ENCODE results near the gene ZNF217. TPM values are rescaled to one million over a fixed set of nuclear protein-coding genes. Genes with fewer than 3 reads are reported as not detected.
"Not testable (repeated sequence)": the region's sequence is repeated elsewhere in the genome, so short reads cannot be mapped to it uniquely, and the experiment has no call there.

The ZNF217 gene
- total and polyA plus RNA-seq, 4 donors = 6.0 to 32.6 (median 24.5) TPM

DNA sequence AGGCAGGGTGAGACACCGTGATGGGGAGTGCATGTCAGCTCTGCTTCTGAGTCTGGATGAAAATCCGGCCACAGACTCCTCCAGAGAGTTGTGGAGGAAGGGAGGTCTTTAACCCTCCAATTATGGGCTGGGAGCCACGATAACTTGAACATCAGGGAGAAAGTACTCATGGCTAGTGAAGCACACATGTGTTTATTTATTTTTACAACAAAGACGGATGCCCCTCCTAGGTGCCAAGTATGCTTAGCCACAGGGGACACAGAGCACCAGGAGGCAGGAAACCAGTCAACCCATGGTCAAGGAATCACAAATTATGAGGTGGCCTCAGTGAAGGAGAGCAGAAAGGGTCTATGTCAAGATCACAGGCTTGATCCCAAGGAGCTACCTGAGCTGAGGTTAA, 54.1 kb downstream of the ZNF217 start:
- TF ChIP-seq, protein P1, sequence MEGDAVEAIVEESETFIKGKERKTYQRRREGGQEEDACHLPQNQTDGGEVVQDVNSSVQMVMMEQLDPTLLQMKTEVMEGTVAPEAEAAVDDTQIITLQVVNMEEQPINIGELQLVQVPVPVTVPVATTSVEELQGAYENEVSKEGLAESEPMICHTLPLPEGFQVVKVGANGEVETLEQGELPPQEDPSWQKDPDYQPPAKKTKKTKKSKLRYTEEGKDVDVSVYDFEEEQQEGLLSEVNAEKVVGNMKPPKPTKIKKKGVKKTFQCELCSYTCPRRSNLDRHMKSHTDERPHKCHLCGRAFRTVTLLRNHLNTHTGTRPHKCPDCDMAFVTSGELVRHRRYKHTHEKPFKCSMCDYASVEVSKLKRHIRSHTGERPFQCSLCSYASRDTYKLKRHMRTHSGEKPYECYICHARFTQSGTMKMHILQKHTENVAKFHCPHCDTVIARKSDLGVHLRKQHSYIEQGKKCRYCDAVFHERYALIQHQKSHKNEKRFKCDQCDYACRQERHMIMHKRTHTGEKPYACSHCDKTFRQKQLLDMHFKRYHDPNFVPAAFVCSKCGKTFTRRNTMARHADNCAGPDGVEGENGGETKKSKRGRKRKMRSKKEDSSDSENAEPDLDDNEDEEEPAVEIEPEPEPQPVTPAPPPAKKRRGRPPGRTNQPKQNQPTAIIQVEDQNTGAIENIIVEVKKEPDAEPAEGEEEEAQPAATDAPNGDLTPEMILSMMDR (IDR thresholded peaks at IDR 0.05; ENCODE audit: control extremely low read depth, extremely low read depth) = no peak
- no peaks in the 10 kb centered on the region for H3K36me3 ChIP-seq (ENCODE audit: control insufficient read depth in 4 of 4, insufficient read depth in 4 of 4, low read length in 4 of 4)
- H3K4me1 ChIP-seq (ENCODE audit: control insufficient read depth in 5 of 5, insufficient read depth in 5 of 5, low read length in 5 of 5) = peaks cover 0 to 6% (median 0%) of the 10 kb centered on the region in 5 donors
- no peak overlapping the region for H3K27ac ChIP-seq (ENCODE audit: low read depth in 1 of 2, low read length in 1 of 2)
- ATAC-seq (ENCODE audit: insufficient read depth, low FRiP score) (no peak), DNase-seq (peak in 1 of 3 donors; percentile 32)
- H3K9ac ChIP-seq (ENCODE audit: insufficient read depth in 1 of 2, low read length in 2 of 2) = no peak overlapping the region
- 44 to 76% methylated on average over 4 of the region's 4 CpGs for WGBS, 2 donors
- H3K9me3 ChIP-seq (ENCODE audit: control insufficient read depth in 4 of 4, insufficient read depth in 3 of 4, low read length in 3 of 4) = no peaks in the 10 kb centered on the region
- no peaks in the 10 kb centered on the region for H3K27me3 ChIP-seq (ENCODE audit: control insufficient read depth in 3 of 3, insufficient read depth in 3 of 3, low read length in 2 of 3)
- H3K4me3 ChIP-seq = no peak overlapping the region

DNA sequence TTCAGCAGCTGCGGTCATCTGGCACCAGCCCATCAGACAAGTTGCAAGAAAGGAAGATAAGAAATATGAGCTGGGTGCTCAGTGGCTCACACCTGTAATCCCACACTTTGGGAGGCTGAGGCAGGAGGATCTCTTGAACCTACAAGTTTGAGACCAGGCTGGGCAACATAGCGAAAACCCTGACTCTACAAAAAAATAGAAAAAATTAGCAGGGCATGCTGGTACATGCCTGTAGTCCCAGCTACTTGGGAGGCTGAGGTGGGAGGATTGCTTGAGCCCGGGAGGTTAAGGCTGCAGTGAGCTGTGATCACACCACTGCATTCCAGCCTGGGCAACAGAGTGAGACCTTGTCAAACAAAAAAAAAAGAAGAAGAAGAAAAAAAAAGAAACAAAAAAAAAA, 57.3 kb downstream of the ZNF217 start:
- H3K36me3 ChIP-seq (ENCODE audit: control insufficient read depth in 4 of 4, insufficient read depth in 4 of 4, low read length in 4 of 4); ATAC-seq (ENCODE audit: insufficient read depth, low FRiP score); DNase-seq; H3K9me3 ChIP-seq (ENCODE audit: control insufficient read depth in 4 of 4, insufficient read depth in 3 of 4, low read length in 3 of 4); H3K9ac ChIP-seq (ENCODE audit: insufficient read depth in 1 of 2, low read length in 2 of 2); H3K4me3 ChIP-seq; H3K27me3 ChIP-seq (ENCODE audit: control insufficient read depth in 3 of 3, insufficient read depth in 3 of 3, low read length in 2 of 3); H3K27ac ChIP-seq (ENCODE audit: low read depth in 1 of 2, low read length in 1 of 2); H3K4me1 ChIP-seq (ENCODE audit: control insufficient read depth in 5 of 5, insufficient read depth in 5 of 5, low read length in 5 of 5): not testable (repeated sequence)
- 89 to 94% methylated on average over 3 of the region's 3 CpGs for WGBS, 2 donors

DNA sequence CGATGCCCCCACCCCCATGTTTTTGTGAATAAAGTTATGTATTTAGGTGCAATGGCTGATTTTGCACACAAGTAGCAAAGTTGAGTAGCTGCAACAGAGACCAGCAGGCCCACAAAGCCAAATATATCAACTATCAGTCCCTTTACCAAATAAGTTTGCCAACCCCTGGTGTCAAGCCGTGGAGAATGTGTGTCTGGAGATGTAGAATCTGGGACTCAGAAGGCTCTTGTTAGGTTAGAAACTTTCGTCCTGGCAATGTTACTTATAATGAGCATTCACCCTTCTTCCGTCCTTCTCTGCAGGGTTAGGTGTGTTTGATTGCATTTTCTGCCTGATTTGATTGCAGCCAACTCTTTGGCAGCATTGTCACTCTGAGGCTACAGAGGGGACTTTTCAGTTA, 57.8 kb downstream of the ZNF217 start:
- TF ChIP-seq, protein P1 (IDR thresholded peaks at IDR 0.05; ENCODE audit: control extremely low read depth, extremely low read depth) = no peak
- Histone ChIP-seq H3K27me3 (ENCODE audit: control insufficient read depth in 3 of 3, insufficient read depth in 3 of 3, low read length in 2 of 3) (no peaks in the 10 kb centered on the region), H3K4me1 (ENCODE audit: control insufficient read depth in 5 of 5, insufficient read depth in 5 of 5, low read length in 5 of 5) (peaks cover 0 to 6% (median 0%) of the 10 kb centered on the region in 5 donors), H3K36me3 (ENCODE audit: control insufficient read depth in 4 of 4, insufficient read depth in 4 of 4, low read length in 4 of 4) (no peaks in the 10 kb centered on the region), H3K27ac (ENCODE audit: low read depth in 1 of 2, low read length in 1 of 2) (no peak overlapping the region), H3K9ac (ENCODE audit: insufficient read depth in 1 of 2, low read length in 2 of 2) (no peak overlapping the region), H3K9me3 (ENCODE audit: control insufficient read depth in 4 of 4, insufficient read depth in 3 of 4, low read length in 3 of 4) (no peaks in the 10 kb centered on the region), H3K4me3 (no peak overlapping the region)
- DNase-seq (peak in 2 of 3 donors; percentile 54 to 74), ATAC-seq (ENCODE audit: insufficient read depth, low FRiP score) (no peak)
- 76 to 88% methylated on average over 4 of the region's 4 CpGs for WGBS, 2 donors

DNA sequence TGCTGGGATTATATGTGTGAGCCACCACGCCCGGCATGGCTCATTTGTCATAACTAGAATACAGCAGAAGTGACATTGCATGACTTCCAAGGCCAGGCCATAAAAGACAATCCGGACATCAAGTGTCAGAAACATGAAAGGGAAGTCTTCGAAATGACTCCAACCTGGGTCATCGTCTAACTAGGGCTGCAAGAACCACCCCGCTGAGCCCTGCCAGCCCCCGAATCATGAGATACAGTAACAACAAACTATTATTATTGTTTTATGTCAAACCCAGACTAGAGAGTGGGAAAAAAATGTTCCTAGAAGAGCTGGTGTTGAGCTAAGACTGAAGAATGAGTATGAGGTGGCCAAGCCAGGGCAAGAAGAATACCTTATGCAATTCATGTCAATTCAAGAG, 59.6 kb downstream of the ZNF217 start:
- no peak for DNase-seq

More for the DNA sequence above, 59.6 kb downstream of the ZNF217 start:
- 87% methylated on average over 7 of the region's 7 CpGs for WGBS, 2 donors
- Histone ChIP-seq H3K27me3 (ENCODE audit: control insufficient read depth in 3 of 3, insufficient read depth in 3 of 3, low read length in 2 of 3) (no peaks in the 10 kb centered on the region), H3K27ac (ENCODE audit: low read depth in 1 of 2, low read length in 1 of 2) (no peak overlapping the region), H3K9me3 (ENCODE audit: control insufficient read depth in 4 of 4, insufficient read depth in 3 of 4, low read length in 3 of 4) (peaks cover 0 to 1% (median 0%) of the 10 kb centered on the region in 4 donors), H3K4me1 (ENCODE audit: control insufficient read depth in 5 of 5, insufficient read depth in 5 of 5, low read length in 5 of 5) (peaks cover 0 to 3% (median 0%) of the 10 kb centered on the region in 5 donors), H3K4me3 (no peak overlapping the region), H3K9ac (ENCODE audit: insufficient read depth in 1 of 2, low read length in 2 of 2) (no peak overlapping the region), H3K36me3 (ENCODE audit: control insufficient read depth in 4 of 4, insufficient read depth in 4 of 4, low read length in 4 of 4) (no peaks in the 10 kb centered on the region)
- TF ChIP-seq, protein P1 (IDR thresholded peaks at IDR 0.05; ENCODE audit: control extremely low read depth, extremely low read depth) = no peak
- no peak for ATAC-seq (ENCODE audit: insufficient read depth, low FRiP score)
